Measurements from ENCODE around the gene LGALS7B. TPM values are rescaled to one million over a fixed set of nuclear protein-coding genes. Genes with fewer than 3 reads are reported as not detected.

Gene LGALS7B
- total and polyA plus RNA-seq, 8 donors: 0.49 to 2.0 (median 1.4) TPM; not detected in 2

- H3K9me3 ChIP-seq: no peaks in the 10 kb centered on the region
- H3K36me3 ChIP-seq: peaks cover 3 to 97% of the 10 kb centered on the region in 2 donors
- H3K27ac ChIP-seq: no peak overlapping the region
- peaks cover 0 to 14% of the 10 kb centered on the region in 2 donors for H3K4me1 ChIP-seq
- no peak for DNase-seq
- no peaks in the 10 kb centered on the region for H3K27me3 ChIP-seq
- H3K4me3 ChIP-seq: no peak overlapping the region
- no peak for TF ChIP-seq CTCF (IDR thresholded peaks at IDR 0.05)
- intact Hi-C loops (cut with DNase I): no loop called here
- no peak for ATAC-seq
Measured at GRCh38 chr19:38838986-38839761, 50.2 kb downstream of the LGALS7B start.

GRCh38 chr19:38839816-38840582, 51.0 kb downstream of the LGALS7B start:
- no peak for TF ChIP-seq CTCF (IDR thresholded peaks at IDR 0.05)
- peaks cover 0 to 18% of the 10 kb centered on the region in 2 donors for H3K4me1 ChIP-seq
- H3K9me3 ChIP-seq: no peaks in the 10 kb centered on the region
- intact Hi-C loops (cut with DNase I): no loop called here
- ATAC-seq: no peak
- H3K27ac ChIP-seq: no peak overlapping the region
- no peaks in the 10 kb centered on the region for H3K27me3 ChIP-seq
- DNase-seq: no peak
- H3K4me3 ChIP-seq: no peak overlapping the region
- peaks cover 4 to 100% of the 10 kb centered on the region in 2 donors for H3K36me3 ChIP-seq

- Histone ChIP-seq H3K4me3 (no peak overlapping the region), H3K36me3 (peaks cover 10 to 100% of the 10 kb centered on the region in 2 donors), H3K4me1 (peaks cover 0 to 18% of the 10 kb centered on the region in 2 donors), H3K27me3 (no peaks in the 10 kb centered on the region), H3K27ac (no peak overlapping the region), H3K9me3 (no peaks in the 10 kb centered on the region)
- no peak for TF ChIP-seq CTCF (IDR thresholded peaks at IDR 0.05)
- DNase-seq: no peak
- ATAC-seq: no peak
- intact Hi-C loops (cut with DNase I): no loop called here
Measured at GRCh38 chr19:38840583-38840968, 51.6 kb downstream of the LGALS7B start.

Other genes with a start within 250 kb of the LGALS7B start
- 10 to 100 TPM in 1 of 2 donors, 1 to 10 TPM in 1; 6.1 to 10.7 TPM for gene MAP4K1, start 171.2 kb upstream of the LGALS7B start, total RNA-seq
- gene MAP4K1, start 171.2 kb upstream of the LGALS7B start, polyA plus RNA-seq (ENCODE audit: insufficient read length in 6 of 6): 1 to 10 TPM; 3.1 to 5.0 (median 3.9) TPM
- gene EIF3K, start 170.0 kb upstream of the LGALS7B start, total RNA-seq: 100 to 1,000 TPM; 184 to 224 TPM
- 100 to 1,000 TPM; 249 to 284 (median 276) TPM for gene EIF3K, start 170.0 kb upstream of the LGALS7B start, polyA plus RNA-seq (ENCODE audit: insufficient read length in 6 of 6)
- gene ACTN4, start 141.6 kb upstream of the LGALS7B start, total RNA-seq: 100 to 1,000 TPM; 576 to 647 TPM
- gene ACTN4, start 141.6 kb upstream of the LGALS7B start, polyA plus RNA-seq (ENCODE audit: insufficient read length in 6 of 6): 100 to 1,000 TPM; 373 to 467 (median 397) TPM
- gene CAPN12, start 44.7 kb upstream of the LGALS7B start, total RNA-seq: 1 to 10 TPM; 1.7 to 4.5 TPM
- 1 to 10 TPM; 1.6 to 4.9 (median 4.8) TPM for gene CAPN12, start 44.7 kb upstream of the LGALS7B start, polyA plus RNA-seq (ENCODE audit: insufficient read length in 6 of 6)
- 1 to 10 TPM in 1 of 2 donors, not detected in 1; 1.4 TPM for gene LGALS7, start 15.7 kb upstream of the LGALS7B start, total RNA-seq
- gene LGALS7, start 15.7 kb upstream of the LGALS7B start, polyA plus RNA-seq (ENCODE audit: insufficient read length in 6 of 6): under 1 TPM in 1 of 6 donors, not detected in 5; 0.58 TPM
- 1 to 10 TPM in 1 of 2 donors, under 1 TPM in 1; 0.64 to 1.5 TPM for gene LGALS4, start 23.7 kb downstream of the LGALS7B start, total RNA-seq
- 1 to 10 TPM; 1.0 to 3.4 (median 1.9) TPM for gene LGALS4, start 23.7 kb downstream of the LGALS7B start, polyA plus RNA-seq (ENCODE audit: insufficient read length in 6 of 6)
- gene ECH1, start 42.6 kb downstream of the LGALS7B start, total RNA-seq: 100 to 1,000 TPM; 154 to 185 TPM
- gene ECH1, start 42.6 kb downstream of the LGALS7B start, polyA plus RNA-seq (ENCODE audit: insufficient read length in 6 of 6): 100 to 1,000 TPM; 108 to 134 (median 116) TPM
- gene HNRNPL, start 60.8 kb downstream of the LGALS7B start, total RNA-seq: 100 to 1,000 TPM; 252 to 321 TPM
- 100 to 1,000 TPM; 384 to 470 (median 450) TPM for gene HNRNPL, start 60.8 kb downstream of the LGALS7B start, polyA plus RNA-seq (ENCODE audit: insufficient read length in 6 of 6)
- gene RINL, start 89.1 kb downstream of the LGALS7B start, total RNA-seq: 10 to 100 TPM in 1 of 2 donors, 1 to 10 TPM in 1; 8.6 to 10.8 TPM
- gene RINL, start 89.1 kb downstream of the LGALS7B start, polyA plus RNA-seq (ENCODE audit: insufficient read length in 6 of 6): 10 to 100 TPM in 1 of 6 donors, 1 to 10 TPM in 5; 7.2 to 12.0 (median 8.0) TPM
- gene SIRT2, start 110.4 kb downstream of the LGALS7B start, total RNA-seq: 10 to 100 TPM; 52.1 to 53.9 TPM
- 10 to 100 TPM; 49.2 to 56.1 (median 52.6) TPM for gene SIRT2, start 110.4 kb downstream of the LGALS7B start, polyA plus RNA-seq (ENCODE audit: insufficient read length in 6 of 6)
- 10 to 100 TPM; 19.7 to 34.2 TPM for gene NFKBIB, start 110.8 kb downstream of the LGALS7B start, total RNA-seq
- 1 to 10 TPM; 5.1 to 8.2 (median 6.3) TPM for gene NFKBIB, start 110.8 kb downstream of the LGALS7B start, polyA plus RNA-seq (ENCODE audit: insufficient read length in 6 of 6)
- not detected for gene CCER2, start 123.0 kb downstream of the LGALS7B start, total RNA-seq
- under 1 TPM; 0.25 to 0.87 (median 0.67) TPM for gene CCER2, start 123.0 kb downstream of the LGALS7B start, polyA plus RNA-seq (ENCODE audit: insufficient read length in 6 of 6)
- 10 to 100 TPM; 15.4 to 24.3 TPM for gene SARS2, start 141.6 kb downstream of the LGALS7B start, total RNA-seq
- gene SARS2, start 141.6 kb downstream of the LGALS7B start, polyA plus RNA-seq (ENCODE audit: insufficient read length in 6 of 6): 10 to 100 TPM; 32.6 to 43.8 (median 37.1) TPM
- gene MRPS12, start 141.7 kb downstream of the LGALS7B start, total RNA-seq: 10 to 100 TPM; 26.6 to 39.8 TPM
- 10 to 100 TPM; 11.8 to 18.3 (median 15.4) TPM for gene MRPS12, start 141.7 kb downstream of the LGALS7B start, polyA plus RNA-seq (ENCODE audit: insufficient read length in 6 of 6)
- gene FBXO17, start 186.5 kb downstream of the LGALS7B start, total RNA-seq: 10 to 100 TPM in 1 of 2 donors, 1 to 10 TPM in 1; 7.1 to 10.4 TPM
- gene FBXO17, start 186.5 kb downstream of the LGALS7B start, polyA plus RNA-seq (ENCODE audit: insufficient read length in 6 of 6): 10 to 100 TPM; 40.0 to 50.3 (median 44.8) TPM
- 10 to 100 TPM; 11.4 to 11.9 TPM for gene FBXO27, start 243.3 kb downstream of the LGALS7B start, total RNA-seq
- gene FBXO27, start 243.3 kb downstream of the LGALS7B start, polyA plus RNA-seq (ENCODE audit: insufficient read length in 6 of 6): 1 to 10 TPM; 3.3 to 4.7 (median 3.7) TPM

All from left lung (tissue), 10 donors.